ENCODE results near the gene ZNF516.
"Not testable (repeated sequence)": the region's sequence is repeated elsewhere in the genome, so short reads cannot be mapped to it uniquely, and the experiment has no call there.

Gene ZNF516

GRCh38 chr18:76488190-76488589, 6.9 kb downstream of the ZNF516 start:
- no peak for DNase-seq

GRCh38 chr18:76487782-76488181, 7.3 kb downstream of the ZNF516 start:
- DNase-seq: no peak

- no peak for DNase-seq
These were observed 8.0 kb downstream of the ZNF516 start for GRCh38 chr18:76487070-76487469.

DNA sequence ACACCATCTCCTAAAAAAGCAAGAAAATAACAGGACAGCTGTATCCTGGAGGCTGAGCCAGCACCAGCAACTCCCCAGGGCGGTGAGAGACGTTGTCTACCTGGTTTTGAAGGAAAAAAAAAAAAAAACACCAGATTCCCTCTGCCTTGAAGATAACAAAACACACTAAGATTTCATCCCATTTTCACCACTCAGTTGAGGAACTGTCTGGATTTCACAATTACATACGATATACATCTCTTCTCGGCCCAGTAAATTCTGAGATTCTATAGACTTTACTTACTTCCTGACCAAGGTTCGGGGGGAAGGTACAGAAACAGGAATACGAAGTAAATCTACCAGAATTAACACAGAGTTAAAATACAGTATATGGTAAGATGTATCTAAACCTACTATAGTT, 8.5 kb downstream of the ZNF516 start:
- DNase-seq: no peak

DNA sequence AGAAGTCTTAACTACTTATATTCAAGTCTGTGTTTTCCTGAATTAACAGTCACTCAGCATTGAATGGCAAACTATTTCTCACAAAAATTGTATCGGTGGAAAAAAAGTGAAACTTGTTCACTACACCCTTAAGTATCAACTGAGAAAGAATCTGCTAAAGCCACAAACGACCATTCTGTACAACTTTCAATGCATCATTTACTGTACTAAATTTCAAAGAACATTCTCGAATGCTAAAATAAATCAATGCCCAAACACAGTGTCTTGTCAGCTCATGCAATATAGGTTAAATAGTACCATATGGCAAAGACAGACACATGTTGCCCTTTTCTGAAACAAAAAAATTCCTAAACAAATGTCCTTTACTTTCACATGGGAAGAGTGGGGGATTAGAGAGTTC, 9.0 kb downstream of the ZNF516 start:
- DNase-seq: no peak

DNA sequence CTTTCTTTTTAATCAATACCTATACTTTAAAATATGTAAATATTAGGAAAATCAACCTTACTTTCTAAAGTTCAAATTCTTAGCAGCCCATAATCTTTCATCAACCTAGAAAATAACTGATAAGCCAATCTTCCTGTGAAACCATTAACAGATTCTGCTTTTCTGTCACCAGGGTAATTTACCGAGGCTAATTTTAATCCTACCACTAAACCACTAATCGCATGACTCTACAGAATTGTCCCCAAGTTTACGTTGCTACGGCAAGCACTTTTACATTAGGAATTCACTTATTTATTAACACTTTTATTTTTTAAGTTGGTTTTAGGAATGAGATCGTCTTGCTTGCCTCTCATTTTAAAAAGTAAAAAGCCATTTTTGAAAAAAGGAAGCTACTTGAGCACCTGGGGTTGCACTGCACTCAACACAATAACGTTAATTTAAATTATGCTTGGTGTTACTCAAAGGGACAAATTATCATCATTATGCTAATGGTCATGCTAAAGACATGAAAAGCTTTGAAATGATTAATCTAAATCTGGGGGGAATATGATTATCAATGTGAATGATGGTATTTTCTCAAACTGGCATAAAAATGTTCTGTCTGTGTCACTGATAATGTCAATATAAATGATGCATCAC, 10.2 kb downstream of the ZNF516 start:
- DNase-seq: no peak

DNA sequence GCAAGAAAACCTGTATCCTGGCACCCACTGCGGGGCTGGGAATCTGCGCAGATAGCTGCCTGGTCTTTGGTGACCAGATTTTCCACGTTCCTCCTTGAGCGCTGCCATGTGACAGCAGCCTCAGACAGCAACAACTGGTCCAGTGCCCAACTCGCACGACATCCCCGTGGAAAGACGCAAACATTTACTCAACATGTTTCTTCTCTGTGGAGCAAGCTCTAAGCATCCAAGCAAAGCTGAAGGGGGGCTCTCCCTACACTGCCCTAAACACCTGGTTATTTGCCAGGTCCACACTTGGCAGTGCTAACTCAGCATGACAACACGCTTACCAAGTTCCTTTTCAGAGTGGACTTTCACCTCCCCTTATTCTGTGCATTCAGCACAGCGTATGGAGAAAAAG, 11.3 kb downstream of the ZNF516 start:
- no peak for DNase-seq

GRCh38 chr18:76482971-76483691, 11.9 kb downstream of the ZNF516 start:
- no peak for DNase-seq

GRCh38 chr18:76482267-76482666, 12.8 kb downstream of the ZNF516 start:
- no peak for DNase-seq

- DNase-seq: no peak
These were observed 14.1 kb downstream of the ZNF516 start for GRCh38 chr18:76480913-76481312.

DNA sequence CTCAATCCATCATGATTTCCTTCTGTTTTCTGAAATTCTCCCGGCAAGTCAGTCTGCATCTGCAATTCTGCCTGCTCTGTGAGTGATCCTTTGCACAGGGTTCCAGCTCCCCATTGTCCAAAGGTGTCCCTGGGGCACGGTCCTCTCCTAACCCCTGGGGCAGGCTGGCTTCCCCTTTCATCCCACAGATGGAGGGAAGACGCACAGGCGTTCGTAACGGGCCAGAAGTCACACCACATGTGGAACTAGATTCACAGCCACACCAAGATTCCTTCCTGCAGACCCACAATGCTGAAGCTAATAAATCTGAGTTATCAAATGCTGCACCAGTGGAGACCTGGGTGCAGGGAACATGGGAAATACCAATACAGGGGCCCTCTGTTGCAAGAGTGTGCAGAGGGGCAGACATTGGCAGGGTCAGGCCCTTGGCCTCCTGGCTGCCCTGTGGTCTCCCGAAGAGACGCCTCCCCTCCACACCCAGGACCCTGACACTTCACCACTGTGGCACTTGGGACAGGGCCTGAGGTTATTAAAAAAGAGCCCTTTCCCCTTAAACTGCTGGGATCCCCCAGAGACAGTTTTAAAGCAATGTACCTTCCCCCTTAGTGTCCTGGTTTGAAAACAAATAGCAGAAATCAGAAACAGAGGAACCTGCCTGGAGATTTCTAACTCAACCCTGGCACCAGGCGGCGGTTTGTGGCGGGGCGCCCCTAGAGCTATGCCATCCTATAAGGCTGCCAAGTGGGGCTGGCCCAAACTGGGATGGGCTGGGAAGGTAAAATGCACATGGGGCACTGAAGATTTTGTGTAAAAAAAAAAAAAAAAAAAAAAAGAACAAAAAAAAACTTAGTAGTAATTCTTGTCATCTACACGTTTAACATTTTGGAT, 15.4 kb downstream of the ZNF516 start:
- DNase-seq: no peak

- no peak for DNase-seq
These were observed 18.1 kb downstream of the ZNF516 start for GRCh38 chr18:76476665-76477561.

DNA sequence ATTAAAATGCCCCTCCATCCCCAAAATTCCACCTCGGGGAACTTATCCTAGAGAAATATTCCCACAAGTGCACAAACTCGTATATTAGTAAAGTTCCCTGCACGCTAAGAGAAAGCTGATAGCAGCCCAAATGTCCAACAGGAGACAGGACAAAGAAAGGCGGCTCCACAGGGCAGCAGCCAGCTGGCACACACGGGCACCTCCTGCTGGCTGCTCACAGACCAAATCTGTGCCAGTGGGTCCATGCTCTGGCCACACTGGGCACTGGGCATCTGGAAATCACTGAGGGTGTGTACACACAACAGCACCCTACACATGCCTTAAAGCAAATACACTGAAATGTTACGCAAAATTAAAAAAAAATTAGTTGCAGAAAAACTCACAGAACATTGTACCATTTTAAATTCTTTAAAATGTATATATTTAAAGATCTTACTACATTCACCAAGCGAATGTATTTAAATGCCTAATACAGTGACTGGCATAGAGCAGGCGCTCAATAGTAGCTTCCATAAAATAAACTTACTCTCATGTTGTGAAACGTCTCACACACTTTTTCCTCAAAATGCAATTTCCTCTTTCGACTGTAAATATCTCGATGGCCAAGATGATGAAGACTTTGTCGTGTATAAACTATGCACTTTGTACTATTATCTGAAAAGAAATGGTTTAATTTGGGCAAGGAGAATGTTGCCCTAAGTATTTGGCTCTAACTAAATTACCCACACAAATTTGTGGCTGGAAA, 19.4 kb downstream of the ZNF516 start:
- DNase-seq: no peak

DNA sequence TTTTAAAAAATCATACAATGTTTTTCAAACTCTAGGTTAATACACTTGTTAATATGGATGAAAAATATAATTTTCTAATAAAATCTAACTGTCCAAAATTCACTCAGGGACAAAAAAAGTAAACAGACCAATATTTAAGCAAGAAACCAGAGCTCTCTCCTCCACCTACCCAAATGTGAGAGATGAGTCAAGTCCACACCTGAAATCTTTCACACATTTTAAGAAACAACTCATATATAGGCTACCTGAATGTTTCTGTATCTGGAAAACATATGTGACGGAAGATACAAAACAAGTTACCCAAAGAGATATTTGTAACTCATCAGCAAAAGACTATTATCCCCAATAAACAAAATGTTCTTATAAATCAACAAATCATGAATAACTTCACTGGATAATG, 20.2 kb downstream of the ZNF516 start:
- DNase-seq: no peak

- DNase-seq: not testable (repeated sequence)
These were observed 21.5 kb downstream of the ZNF516 start for GRCh38 chr18:76473521-76473920.

GRCh38 chr18:76472829-76473228, 22.2 kb downstream of the ZNF516 start:
- no peak for DNase-seq

DNA sequence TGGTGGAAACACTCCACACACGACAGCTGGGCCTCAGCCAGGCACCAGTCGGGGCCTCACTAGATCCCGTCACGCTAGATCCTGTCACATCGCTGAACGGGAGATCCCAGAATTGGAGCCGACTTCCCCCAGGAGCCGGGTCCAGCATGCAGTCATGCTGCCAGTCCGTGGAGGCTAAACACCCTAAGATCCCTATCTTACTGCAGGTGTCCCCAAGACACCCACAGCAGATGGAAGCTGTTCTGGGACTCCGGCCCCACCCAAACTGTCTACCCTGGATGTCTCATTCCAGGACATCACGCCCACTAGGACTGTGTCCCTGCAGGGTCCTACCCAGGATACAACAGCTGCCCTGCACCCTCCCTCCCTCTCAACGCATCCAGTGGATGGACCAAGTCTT, 23.4 kb downstream of the ZNF516 start:
- DNase-seq: no peak

- DNase-seq: no peak
These were observed 26.4 kb downstream of the ZNF516 start for GRCh38 chr18:76468345-76469304.

- no peak for DNase-seq
These were observed 27.5 kb downstream of the ZNF516 start for GRCh38 chr18:76467371-76468190.
